OCI-M1 (cell line): Measurements from ENCODE around the gene RPS6KA2.
"Not testable (repeated sequence)": the region's sequence is repeated elsewhere in the genome, so short reads cannot be mapped to it uniquely, and the experiment has no call there.

Source experiments
- DNase-seq: peaks from one replicate; lab custom pipeline; 2025; lab: John Stamatoyannopoulos, UW

Gene RPS6KA2

DNA sequence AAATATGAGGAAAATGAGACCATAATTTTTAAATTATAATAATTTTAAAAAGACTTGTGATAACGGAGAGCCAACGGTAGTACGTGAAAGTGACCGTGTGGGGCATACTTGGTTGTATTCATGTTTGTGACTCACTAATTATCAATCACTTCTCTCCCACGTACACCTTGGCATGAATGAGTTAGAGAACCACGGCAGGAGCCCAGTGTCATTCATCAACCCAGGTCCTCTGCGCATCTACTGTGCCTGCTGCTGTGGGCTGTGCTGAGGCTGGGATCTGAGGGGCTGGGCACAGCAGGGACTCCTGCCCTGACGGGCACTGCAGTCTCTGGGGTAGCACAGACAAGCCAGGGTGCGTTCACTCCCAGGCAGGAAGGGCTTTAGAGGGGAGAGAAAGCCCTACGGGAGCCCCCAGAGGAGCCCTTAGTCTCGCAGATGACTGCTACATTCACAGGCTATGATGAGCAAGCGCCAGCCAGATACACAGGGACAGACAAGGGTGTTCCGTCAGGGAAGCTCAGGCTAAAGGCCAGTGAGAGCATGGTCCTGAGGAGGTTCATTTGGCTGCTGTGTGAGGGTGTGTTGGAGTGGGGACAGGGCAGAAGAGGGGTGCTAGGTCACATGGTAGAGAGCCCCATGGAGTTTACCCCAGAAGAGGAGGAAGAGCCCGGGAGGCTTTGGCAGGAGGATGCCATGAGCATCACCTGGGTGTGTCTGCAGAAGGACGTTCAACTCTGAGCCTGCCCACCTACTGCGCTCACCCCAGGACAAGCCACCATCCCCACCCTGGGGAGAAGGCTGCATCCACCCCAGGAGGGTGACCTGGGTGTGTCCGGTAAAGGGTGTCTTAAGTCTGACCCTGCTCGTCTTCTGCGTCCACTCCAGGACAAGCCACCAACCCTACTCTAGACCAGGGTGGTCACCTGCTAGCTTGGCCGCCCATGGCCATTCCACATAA, 8.2 kb upstream of the RPS6KA2 start:
- no peak for DNase-seq

DNA sequence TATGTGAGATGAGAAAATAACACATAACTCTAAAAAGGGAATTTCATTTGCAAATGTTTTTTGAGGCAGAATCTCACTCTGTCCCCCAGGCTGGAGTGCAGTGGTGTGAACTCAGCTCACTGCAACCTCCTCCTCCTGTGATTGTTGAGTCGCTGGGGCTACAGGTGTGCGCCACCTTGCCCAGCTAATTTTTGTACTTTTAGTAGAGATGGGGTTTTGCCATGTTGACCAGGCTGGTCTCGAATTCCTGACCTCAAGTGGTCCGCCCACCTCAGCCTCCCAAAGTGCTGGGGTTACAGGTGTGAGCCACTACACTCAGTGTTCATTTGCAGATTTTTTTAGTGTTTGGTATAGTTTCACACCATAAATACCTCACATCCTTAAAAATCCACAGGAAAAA, 7.5 kb upstream of the RPS6KA2 start:
- DNase-seq: not testable (repeated sequence)

DNA sequence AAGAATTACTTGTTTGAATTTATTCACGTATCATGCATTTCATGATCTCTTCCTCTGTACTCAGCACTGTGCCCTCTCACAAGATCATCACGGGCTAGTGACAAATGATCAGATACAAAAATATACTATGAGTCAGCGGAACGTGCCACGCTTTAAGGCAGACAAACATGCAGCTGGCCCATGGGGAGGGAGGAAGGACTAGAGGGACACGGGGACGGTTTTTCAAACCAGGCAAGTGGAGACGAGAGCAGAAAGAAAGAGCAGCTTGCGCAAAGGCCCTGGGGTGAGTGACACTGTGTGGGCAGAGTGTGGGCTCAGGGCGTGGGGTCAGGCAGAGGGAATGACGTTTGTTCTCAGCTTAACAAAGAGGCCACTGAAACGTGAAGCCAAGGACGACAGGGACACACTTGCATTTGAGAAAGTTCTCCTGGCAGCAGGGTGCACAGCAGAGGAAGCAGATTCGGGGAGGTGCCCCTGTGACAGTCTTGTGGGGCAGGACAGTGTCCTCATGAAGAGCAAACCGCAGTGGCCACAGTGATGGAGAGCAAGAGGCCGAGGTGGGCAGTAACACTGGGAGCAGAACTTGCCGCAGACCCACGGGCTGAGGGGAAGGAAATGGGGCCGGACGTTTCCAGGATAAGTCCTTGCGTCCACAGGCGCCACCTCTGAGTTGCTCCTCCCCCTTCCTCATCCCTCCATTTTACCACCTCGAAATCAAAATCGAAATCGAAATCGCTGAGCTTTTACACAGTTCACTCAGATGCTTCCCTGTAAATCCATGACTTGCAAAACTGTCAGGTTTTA, 6.9 kb upstream of the RPS6KA2 start:
- peak; percentile 64 for DNase-seq

DNA sequence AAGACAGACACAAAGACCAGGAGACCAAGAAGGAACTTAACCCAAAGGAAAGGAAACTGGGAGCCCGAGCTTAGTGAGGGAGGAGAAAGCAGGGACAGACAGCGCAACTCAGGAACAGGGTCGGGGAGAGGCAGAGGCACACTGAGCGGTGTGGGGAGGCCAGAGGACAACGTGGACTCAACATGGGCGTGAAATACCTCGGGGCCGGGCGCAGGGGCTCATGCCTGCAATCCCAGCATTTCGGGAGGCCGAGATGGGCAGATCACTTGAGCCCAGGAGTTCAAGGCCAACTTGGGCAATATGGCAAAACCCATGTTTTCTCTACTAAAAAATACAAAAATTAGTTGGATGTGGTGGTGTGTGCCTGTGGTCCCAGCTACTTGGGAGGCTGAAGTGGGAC, 5.7 kb upstream of the RPS6KA2 start:
- no peak for DNase-seq

DNA sequence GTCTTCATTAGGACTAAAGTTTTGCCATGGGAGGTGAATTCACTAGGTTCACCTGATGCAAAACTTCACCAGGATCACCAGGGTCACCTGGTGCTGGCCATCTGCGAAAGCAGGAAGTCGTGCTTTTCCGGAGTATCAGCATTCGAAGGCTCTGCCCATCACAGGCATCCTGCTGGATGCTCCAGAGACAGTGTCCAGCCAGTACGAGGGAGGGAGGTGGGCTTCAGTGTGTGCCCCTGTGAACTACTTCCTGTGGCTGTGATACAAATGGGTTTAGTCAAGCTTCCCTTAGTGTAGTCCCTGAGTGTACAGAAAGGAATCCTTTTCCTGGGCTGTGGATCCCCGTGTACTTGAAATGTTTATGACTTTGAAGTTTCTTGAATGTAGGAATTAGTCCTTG, 3.4 kb upstream of the RPS6KA2 start:
- no peak for DNase-seq

DNA sequence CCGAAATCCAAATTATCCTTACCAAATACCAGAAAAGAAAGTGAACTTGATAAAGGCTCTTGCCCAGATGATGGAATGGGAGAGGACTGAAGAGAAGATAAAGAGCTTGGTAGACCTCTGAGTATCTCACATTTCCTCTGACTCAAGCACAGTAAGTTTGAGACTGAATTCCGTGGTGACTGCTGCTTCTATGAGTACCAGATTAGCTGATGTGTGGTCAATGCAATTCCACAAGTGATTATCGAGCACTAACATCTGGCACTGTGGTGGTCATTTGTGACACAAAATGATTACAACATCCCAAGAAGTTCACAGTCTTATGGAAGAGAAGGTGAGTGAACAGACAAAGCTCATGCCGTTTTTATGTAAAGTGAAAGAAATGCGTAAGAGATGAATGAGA, 2.6 kb upstream of the RPS6KA2 start:
- peak; percentile 95 for DNase-seq

DNA sequence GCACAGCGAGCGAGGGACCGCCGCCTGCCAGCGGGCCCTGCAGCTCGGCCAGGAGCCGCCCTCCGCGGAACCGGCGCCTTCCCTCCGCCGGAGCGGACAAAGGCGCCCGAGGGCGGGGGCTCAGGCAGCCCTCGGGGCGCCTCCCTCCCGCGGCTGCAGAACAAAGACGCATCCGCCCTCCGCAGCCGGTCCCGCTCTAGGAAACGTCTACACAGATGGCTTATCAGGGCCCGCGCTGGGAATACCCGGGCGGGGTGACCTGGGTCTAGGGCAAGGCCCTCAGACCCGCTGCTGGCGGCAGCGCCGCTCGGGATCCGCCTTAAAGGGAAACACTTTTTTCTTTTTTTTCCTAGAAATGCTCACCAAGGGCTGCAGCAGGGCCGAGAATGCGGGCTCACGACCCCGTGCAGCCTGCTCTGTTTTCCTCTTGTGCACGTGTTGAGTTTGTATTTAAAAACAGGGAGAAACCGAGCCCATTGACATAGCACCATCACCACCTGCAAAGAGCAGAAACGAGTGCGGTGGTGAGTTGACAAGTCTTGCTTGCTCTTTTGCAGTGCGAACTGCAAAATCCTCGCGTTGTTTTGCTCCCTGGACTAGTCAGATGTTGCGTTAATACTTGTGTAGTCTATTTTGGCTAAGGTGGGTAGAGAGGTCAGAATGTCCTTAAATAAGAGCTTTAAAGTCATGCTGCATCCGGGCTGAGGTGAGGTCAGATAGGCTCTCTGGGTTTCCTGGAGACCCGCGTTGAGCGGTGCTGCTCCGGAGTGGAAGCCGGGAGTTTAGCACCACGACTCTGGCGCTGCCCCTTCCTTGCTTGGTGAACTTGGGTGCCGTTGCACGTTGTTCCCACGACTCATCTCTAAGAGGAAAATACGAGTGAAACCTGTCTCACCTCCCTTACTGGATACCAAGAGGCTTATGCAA, 1.1 kb upstream of the RPS6KA2 start:
- peak; percentile 35 for DNase-seq

DNA sequence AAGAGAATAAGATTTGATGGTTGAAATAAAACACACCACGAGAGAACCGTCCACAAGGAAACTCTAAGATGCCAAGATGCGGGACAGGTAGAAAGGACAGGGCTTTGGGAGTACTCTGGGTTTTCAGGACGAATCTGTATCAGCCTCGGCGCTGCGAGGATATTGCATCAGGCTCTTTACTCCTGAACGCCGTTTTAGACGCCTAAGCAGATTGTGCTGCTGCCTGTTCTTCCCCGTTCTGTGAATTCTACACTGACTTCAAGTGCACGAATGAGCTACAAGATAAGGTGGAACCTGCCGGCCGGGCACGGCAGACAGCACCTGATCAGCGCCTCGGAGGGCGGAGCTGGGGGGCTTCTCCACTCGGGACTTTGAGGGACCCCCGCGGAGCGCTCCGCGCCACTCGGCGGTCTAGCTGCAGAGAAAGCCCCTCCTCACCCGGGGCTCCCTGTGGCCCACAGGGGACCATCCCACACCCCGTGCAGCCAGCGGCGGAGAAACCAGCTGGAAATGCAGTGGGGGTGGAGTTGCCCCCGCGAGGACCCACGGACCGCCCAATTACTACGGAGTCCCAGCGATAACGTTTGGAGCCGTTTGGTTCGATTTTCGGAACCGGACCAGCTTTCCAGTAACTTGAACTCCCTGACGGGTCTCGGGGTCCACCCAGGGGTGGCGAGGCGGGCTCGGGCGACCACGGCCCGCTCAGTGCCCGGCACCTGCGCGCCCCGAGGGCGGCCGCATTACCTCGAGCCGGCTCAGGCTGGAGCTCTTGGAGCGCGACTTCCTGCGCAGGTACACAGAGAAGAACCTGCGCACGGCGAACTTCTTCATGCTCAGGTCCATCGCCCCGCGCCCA, 646 bp downstream of the RPS6KA2 start:
- DNase-seq: no peak

DNA sequence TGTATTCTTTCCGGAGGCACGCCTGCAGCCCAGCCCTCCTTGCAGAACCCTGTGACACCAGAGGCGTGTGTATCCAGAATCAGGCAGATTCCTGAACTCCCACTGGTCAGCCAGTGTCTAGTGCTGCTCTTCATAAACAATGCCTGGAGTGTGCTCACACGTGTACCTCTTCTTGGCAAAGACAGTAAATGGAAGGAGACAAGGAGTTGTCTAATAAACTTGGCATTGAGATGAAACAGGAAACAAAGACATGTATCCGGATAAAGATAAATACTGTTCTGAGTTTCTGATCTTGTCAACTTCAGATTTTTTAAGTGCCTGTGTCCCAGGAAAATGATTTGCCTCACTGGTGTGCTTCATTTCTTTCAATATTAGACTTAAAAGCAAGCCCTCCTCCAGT, 1.7 kb downstream of the RPS6KA2 start:
- DNase-seq: no peak

DNA sequence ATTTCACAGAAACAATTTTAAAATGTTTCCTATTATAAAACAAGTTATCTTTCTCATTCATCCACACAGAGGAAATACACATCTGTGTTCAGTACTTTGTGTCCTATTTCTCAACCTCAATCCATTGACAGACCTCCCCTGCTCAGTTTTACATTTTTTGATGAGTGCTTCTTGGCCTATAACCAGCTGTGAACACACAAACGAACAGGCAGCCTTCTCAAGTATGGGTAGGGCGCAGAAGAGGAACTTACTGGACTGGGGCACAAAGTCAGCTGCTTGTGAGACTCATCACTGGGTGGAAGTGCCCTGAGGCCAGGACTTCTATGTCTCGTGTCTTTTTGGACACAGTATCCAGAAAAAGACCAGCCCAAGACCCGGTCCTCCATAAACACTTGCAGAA, 2.8 kb downstream of the RPS6KA2 start:
- DNase-seq: peak; percentile 26

DNA sequence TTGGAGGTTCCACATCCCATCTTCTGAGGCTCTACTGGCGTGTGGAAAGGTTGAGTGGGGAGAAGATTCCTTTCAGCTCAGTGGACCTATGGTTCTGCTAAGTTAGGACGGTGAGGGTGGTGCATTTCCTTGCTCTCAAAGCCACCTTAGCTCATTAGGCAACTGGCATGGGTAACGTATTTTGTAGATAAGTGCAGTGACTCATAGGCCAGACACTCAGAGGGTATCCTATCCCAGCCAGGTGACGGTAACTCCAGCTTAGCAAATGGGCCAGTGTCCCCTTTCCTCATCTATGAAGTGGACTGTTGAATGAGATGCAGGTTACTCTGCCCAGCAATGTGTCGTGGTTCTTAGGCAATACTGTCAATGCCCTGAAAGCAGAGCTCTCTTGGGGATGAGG, 3.7 kb downstream of the RPS6KA2 start:
- no peak for DNase-seq

DNA sequence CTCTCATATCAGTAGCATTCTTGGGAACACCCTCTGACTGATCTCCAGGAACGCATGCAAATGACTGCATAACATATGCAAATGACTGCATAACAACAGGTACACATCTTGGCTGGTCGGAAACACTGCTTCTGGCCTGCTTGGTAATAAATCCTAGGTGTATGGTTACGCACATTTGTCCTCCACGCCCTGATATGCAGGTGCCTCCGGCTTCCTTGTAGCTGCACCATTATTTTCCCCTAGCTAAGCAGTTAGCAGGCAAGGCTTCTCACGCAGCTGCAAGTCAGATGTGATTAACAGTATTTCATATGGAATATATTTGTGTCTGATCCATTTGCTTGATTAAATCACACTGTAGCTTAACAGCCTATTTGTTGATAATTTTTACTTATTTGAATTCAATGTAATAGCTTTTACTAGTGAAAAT, 5.9 kb downstream of the RPS6KA2 start:
- no peak for DNase-seq

DNA sequence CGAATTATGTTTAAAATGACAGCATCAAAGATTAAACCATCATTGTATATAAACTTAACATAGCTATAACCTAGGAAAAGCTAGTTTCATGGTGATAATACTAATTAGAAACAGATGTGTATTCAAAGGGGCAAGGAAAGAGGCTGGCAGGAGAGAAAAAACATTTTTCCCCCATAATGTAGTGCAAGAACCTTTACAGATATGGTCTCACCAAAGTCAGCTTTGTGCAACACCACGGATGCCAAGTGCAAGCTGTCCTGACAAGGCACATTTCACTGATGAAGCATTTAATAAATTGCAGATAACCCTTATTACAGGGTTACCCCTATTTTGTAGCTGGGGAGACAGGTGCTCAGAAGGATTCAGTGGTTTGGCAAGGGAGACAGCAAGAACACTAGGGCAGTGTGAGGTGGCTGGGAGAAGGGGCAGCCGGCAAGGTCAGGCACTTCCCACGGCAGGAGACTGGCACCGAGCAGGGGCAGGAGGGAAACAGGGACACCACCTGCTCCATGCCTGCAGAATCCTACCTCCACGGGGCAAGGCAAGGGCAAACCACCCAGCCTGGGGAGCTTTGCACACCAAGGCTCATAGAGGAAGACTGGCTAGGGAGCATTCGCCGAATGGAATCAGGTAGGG, 6.5 kb downstream of the RPS6KA2 start:
- no peak for DNase-seq

DNA sequence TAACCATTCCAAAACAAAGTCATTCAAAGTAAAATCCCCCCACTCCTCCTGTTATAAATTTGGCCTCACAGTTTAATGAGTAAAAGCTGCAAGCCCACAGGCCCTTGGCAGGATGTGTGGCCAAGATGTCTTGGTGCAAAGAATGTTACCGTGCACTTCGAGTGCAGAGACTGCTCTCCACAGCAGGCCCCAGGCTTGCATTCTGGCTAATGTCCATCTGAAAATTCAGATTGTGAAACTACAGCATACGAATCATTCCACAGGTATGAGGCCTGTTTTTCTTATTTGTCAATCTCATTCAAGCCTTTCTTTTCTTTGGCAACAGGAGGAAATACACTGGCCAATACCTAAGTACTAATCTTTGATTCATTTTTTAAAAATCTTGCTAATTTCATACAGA, 7.1 kb downstream of the RPS6KA2 start:
- DNase-seq: no peak

DNA sequence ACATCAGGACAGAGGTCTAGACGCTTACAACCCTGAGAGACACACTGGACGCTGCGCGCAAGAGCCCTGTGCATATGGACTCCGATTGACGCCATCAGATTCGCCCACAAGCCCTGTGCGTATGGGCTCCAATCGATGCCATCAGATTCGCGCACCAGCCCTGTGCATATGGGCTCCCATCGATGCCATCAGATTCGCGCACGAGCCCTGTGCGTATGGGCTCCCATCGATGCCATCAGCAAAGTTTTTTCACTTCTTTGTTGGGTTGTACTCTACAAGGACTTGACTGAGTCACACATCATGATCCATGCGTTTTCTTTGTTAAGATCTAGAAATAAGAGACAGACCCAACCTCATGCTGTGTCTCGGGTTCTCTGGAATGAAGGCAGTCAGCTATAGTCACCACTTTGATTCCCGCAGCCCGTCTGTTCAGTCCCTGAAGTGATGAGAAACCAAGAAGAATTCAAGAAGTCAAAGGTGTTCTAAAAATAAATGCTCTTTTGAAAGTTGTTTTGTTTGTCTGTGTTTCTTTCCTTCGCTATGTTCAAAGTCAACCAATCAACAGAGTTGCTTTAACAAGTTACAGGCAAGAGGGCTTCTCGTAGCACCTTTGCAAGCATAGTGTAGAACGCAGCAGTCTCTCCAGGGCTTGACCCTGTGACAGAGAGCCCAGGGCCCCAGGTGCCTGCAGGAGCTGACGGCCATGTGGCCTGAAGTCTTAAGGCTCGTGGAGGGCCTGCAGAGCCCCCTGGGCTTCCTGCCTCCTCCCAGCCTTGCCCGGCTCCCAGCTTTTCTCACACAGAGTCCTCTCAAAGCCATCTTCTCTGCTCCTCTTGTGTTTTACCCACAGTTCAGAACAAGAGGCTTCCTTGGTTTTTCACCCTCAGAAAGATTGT, 7.9 kb downstream of the RPS6KA2 start:
- no peak for DNase-seq

DNA sequence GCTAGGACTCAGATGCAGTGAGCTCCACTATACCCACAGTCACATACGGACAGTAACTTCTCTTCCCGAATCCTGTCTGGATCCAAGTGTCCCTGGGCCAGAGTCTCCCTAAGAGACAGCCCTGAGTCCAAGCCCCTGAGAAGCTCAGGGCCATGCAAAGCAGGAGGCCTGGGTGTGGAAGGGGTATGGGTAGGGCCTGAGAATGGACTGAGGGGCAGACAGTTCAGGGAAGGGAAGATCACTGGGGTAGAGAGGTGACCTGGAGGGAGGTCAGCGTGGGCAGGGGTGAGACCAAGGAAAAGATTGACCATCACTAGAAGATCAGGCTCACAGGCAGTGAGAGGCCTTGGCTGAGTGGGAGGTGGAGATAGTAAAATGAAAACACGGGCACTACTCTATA, 8.8 kb downstream of the RPS6KA2 start:
- DNase-seq: no peak

DNA sequence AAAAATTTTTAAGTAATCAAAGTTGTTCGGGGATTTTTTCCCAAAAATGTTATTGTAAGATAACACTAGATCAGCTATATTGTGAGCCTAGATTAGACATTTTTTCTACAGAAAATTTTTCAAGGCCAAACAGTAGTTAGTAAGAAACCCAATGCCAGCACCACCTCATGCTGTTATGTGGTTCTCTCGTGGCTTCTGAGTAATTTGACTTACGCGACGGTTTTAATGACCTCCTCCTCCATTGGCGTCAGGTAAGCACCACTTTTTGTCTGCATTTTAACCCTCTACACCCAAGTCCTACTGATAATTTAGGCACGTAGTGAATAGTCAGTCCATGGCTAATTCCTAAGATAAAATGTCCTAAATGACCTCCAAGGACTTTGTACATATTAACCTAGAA, 9.7 kb downstream of the RPS6KA2 start:
- no peak for DNase-seq

DNA sequence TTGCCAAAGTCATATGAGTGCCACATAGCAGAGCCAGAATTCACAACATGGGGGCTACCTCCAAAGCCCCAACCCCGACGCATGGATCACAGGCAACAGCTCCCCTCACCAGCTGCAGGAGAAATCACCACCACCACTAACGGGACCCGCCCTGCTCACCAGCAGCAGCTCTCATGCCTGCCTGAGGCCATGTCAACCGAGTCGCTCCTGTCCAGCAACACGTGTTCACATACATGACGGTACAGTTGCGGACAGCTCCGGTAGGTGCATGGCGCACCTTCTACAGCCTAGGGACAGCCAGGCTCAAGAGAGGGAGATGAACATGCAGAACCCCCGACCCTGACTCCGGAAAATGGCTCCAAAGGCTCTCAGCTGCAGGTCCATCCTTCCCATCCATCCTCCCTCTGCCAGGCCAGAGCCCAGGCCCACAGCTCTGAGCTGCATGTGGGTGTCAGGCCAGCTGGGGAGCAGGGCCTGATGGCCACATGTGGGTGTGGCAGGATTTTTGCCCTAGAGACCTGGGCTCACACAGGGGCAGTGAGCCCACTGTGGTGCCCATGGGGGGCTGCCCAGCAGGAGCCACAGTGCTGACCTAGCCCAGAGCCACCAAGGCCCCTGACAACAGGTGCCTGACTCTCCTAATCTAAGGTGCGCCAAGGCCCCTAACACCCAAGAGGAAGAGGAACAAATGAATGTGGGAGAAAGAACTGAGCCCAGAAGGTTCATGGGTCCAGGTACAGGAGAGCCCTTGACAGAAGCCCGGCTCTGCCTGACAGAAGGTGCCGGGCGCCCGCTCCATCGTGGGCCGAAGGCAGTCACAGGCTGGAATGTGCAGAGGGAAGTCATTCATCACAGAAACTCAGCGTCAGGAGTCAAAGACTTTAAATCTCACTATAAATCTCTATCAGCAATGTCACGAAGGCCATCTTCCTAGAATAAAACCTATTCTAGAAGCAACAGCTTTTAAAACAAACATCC, 10.5 kb downstream of the RPS6KA2 start:
- no peak for DNase-seq
